Body of pancreas (tissue), 4 donors: ENCODE data around the gene CARNS1. TPM values are rescaled to one million over a fixed set of nuclear protein-coding genes. Genes with fewer than 3 reads are reported as not detected.

ENCODE experiments used
- ATAC-seq: fragments of 150-250 bp; one replicate; pipeline ENCODE4 v1.9.1; 2016
- DNase-seq, 4 donors: peaks; one replicate each; pipeline ENCODE4 v3.0.0-alpha.2; 2019
- H3K27ac ChIP-seq, 4 donors: fragments of 200-600 bp; sonication (generic); 1 replicate in 3 of 4; 2 replicates in 1 of 4; pipeline versions ENCODE4 v1.5.1 to v1.6.1; 2016 to 2019; ENCODE audit warnings: mild to moderate bottlenecking in 1 of 4, mixed read lengths in 1 of 4, moderate library complexity in 1 of 4
- H3K27me3 ChIP-seq, 2 donors: fragments of 200-600 bp; sonication (generic); one replicate each; pipeline ENCODE4 v1.6.0; 2016; ENCODE audit warnings: mild to moderate bottlenecking in 1 of 2
- H3K36me3 ChIP-seq, 2 donors: fragments of 200-600 bp; sonication (generic); replicated peaks in 1 of 2; 2 replicates each; pipeline ENCODE4 v1.5.1; 2016; ENCODE audit warnings: low read depth in 2 of 2; ENCODE audit not compliant: insufficient read depth in 1 of 2
- H3K4me1 ChIP-seq: fragments of 200-600 bp; sonication (generic); one replicate; pipeline ENCODE4 v1.6.0; 2016
- H3K4me3 ChIP-seq, 2 donors: fragments of 200-600 bp; sonication (generic); 1 replicate in 1 of 2; 2 replicates in 1 of 2; pipeline ENCODE4 v1.5.1; 2016 to 2019
- H3K9me3 ChIP-seq, 3 donors: fragments of 200-600 bp; sonication (generic); 1 replicate in 2 of 3; 2 replicates in 1 of 3; pipeline ENCODE4 v1.5.1; 2016
- POLR2A ChIP-seq, 3 donors: fragments of 450-650 bp; IDR thresholded peaks; one replicate each; pipeline ENCODE4 v1.6.1; 2016; ENCODE audit warnings: antibody characterized with exemption in 3 of 3, mild to moderate bottlenecking in 2 of 3
- WGBS, 2 donors: methylation state at CpG; one replicate each; pipeline ENCODE4 v1.1.5; 2017; 5-methylcytosine and 5-hydroxymethylcytosine counted together
- intact Hi-C: fragments of 100-400 bp; cut with DNase I; formaldehyde crosslinking; loops from one replicate; pipeline ENCODE4 v1.15.1; 2023
- total RNA-seq, 2 donors: library from RNA; depleted of rRNA; stranded (reverse); fragments of >200 nt; gene quantifications; one replicate each; pipeline ENCODE4 v1.1.0, GENCODE V29; 2016
- TF ChIP-seq, protein P1 (sequence below), 7 experiments: fragments of 450-650 bp in 4 of 7; fragments of 200-600 bp in 3 of 7; sonication (generic) in 3 of 7; IDR thresholded peaks; one replicate each; pipeline ENCODE4 v1.5.1; 2016 to 2019; ENCODE audit warnings: antibody characterized with exemption in 7 of 7

Gene CARNS1
- total RNA-seq, 2 donors from 2014 or later: 2.1 to 2.6 TPM

DNA sequence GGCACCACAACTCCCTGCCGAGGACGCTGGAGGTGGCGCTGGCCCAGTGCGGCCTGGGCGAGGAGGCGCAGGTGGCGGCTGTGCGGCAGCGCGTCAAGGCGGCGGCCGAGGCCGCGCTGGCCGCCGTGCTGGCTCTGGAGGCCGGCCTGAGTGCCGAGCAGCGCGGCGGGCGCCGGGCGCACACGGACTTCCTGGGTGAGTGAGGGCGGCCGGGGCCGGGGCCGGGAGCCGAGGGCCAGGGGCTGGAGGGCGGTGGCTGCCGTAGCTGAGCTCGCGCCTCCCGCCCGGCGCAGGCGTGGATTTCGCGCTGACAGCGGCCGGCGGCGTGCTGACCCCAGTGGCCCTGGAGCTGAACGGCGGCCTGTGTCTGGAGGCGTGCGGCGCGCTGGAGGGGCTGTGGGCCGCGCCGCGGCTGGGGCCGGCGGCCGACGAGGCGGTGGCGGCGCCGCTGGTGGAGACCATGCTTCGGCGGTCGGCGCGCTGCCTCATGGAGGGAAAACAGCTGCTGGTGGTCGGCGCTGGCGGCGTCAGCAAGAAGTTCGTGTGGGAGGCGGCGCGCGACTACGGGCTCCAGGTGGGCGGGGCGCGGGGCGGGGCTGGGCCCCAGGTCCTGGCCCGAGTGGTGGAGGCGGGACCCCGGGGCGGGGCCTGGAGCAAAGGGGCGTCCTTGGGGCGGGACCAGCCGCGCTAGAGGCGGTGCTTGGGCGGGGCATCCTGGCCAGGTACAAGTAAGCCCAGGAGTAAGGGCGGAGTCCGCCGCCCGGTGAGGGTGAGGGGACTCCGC lies 5.4 kb downstream of the CARNS1 start:
- Histone ChIP-seq H3K4me1 (peaks cover 50% of the 10 kb centered on the region), H3K27ac (peak overlapping the region; percentile 81 to 98 (median 96)), H3K27me3 (no peaks in the 10 kb centered on the region), H3K4me3 (peak overlapping the region in 1 of 2 donors; percentile 8), H3K36me3 (no peaks in the 10 kb centered on the region), H3K9me3 (no peaks in the 10 kb centered on the region)
- intact Hi-C loops: no loop called here
- peak; percentile 95 for ATAC-seq
- TF ChIP-seq, protein P1, sequence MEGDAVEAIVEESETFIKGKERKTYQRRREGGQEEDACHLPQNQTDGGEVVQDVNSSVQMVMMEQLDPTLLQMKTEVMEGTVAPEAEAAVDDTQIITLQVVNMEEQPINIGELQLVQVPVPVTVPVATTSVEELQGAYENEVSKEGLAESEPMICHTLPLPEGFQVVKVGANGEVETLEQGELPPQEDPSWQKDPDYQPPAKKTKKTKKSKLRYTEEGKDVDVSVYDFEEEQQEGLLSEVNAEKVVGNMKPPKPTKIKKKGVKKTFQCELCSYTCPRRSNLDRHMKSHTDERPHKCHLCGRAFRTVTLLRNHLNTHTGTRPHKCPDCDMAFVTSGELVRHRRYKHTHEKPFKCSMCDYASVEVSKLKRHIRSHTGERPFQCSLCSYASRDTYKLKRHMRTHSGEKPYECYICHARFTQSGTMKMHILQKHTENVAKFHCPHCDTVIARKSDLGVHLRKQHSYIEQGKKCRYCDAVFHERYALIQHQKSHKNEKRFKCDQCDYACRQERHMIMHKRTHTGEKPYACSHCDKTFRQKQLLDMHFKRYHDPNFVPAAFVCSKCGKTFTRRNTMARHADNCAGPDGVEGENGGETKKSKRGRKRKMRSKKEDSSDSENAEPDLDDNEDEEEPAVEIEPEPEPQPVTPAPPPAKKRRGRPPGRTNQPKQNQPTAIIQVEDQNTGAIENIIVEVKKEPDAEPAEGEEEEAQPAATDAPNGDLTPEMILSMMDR (IDR thresholded peaks at IDR 0.05): no peak
- TF ChIP-seq POLR2A (IDR thresholded peaks at IDR 0.05): peak in 1 of 3 donors; percentile 81
- peak; percentile 97 to 99 (median 99) for DNase-seq
- WGBS, 2 donors: 0% methylated on average over 2 to 93 of the region's 97 CpGs

DNA sequence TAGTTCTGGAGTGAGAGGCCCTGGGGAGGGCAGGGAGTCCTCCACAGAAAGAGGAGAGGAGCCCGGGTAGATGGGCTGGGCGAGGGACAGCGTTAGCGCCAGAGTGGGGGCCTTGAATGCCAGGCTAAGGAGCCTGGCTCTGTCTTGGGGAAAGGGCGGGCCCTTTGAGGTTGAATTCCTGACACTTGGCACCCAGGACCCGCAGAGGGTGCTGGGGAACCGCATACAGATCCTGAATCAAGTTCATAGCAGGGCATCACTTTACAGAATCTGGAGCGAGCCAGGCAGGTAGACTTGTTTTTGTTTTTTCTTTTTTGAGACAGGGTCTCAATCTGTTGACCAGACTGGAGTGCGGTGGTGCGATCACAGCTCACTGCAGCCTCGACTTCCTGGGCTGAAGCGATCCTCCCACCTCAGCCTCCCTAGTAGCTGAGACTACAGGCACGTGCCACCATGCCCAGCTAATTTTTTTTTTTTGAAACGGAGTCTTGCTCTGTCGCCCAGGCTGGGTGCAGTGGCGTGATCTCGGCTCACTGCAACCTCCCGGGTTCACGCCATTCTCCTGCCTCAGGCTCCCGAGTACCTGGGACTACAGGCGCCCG lies 6.1 kb downstream of the CARNS1 start:
- H3K4me1 ChIP-seq: peaks cover 43% of the 10 kb centered on the region
- WGBS, 2 donors: 67 to 74% methylated on average over 21 to 22 of the region's 22 CpGs
- no peaks in the 10 kb centered on the region for H3K9me3 ChIP-seq
- H3K27me3 ChIP-seq: no peaks in the 10 kb centered on the region
- DNase-seq: no peak
- TF ChIP-seq, protein P1 (IDR thresholded peaks at IDR 0.05): no peak
- peak in 2 of 3 donors; percentile 70 for TF ChIP-seq POLR2A (IDR thresholded peaks at IDR 0.05)
- peak overlapping the region; percentile 52 to 98 (median 89) for H3K27ac ChIP-seq
- ATAC-seq: peak; percentile 7
- no peak overlapping the region for H3K4me3 ChIP-seq
- intact Hi-C loops: no loop called here
- H3K36me3 ChIP-seq: no peaks in the 10 kb centered on the region

DNA sequence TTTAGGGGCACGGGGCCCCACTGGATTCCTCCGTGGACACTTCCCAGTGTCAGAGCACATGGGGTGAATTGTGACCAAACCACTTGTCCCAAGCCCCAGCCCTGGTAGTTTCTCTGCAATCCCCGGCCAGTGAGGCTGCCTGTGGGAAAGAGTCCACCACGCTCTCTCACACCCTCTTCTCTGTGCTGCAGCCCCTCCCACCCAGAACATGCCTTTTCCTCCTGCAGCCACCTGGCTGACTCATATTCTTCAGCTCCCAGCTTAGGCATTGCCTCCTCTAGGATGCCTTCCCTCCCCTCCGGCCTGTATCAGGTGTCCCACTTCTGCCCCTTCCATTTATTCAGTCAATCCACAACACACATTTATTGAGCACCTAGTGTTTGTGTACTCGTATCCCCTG lies 7.4 kb downstream of the CARNS1 start:
- WGBS, 2 donors: 75% methylated on average over 6 of the region's 6 CpGs
- ATAC-seq: no peak
- DNase-seq: no peak

DNA sequence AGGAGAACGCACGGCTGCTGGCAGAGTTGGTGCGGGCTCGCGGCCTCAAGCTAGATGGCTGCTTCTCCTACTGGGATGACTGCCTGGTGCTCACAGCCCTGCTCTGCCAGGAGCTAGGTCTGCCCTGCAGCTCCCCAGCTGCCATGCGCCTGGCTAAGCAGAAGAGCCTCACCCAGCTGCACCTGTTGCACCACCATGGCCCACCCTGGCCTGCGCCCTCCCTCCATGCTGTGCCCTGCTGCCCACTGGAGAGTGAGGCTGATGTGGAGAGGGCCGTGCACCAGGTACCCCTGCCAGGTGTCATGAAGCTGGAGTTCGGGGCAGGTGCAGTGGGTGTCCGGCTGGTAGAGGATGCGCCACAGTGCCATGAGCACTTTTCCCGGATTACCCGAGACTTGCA lies 8.0 kb downstream of the CARNS1 start:
- intact Hi-C loops: no loop called here
- Histone ChIP-seq H3K36me3 (no peaks in the 10 kb centered on the region), H3K4me3 (no peak overlapping the region), H3K9me3 (no peaks in the 10 kb centered on the region), H3K27me3 (no peaks in the 10 kb centered on the region), H3K4me1 (peaks cover 33% of the 10 kb centered on the region), H3K27ac (no peak overlapping the region)
- no peak for TF ChIP-seq POLR2A (IDR thresholded peaks at IDR 0.05)
- TF ChIP-seq, protein P1 (IDR thresholded peaks at IDR 0.05): no peak
- WGBS, 2 donors: 94% methylated on average over 5 to 13 of the region's 13 CpGs
- DNase-seq: no peak
- no peak for ATAC-seq

More for the DNA sequence above, 7.4 kb downstream of the CARNS1 start:
- no peak for TF ChIP-seq POLR2A (IDR thresholded peaks at IDR 0.05)
- TF ChIP-seq, protein P1 (IDR thresholded peaks at IDR 0.05): no peak
- Histone ChIP-seq H3K27ac (no peak overlapping the region), H3K4me1 (peaks cover 38% of the 10 kb centered on the region), H3K36me3 (no peaks in the 10 kb centered on the region), H3K4me3 (no peak overlapping the region), H3K27me3 (no peaks in the 10 kb centered on the region), H3K9me3 (no peaks in the 10 kb centered on the region)
- intact Hi-C loops: no loop called here
